Loucy (cell line): ENCODE measurements around the gene VSTM2L.

Experiments
- H2AFZ ChIP-seq: fragments of 200-600 bp; sonication (generic); 2 replicates; pipeline ENCODE4 v1.6.0; 2016; ENCODE audit warnings: antibody characterized with exemption, mild to moderate bottlenecking, low read length, moderate library complexity
- H3F3A ChIP-seq: fragments of 200-600 bp; 2 replicates; pipeline ENCODE4 v1.6.0; 2016; ENCODE audit warnings: antibody characterized with exemption, low read depth, mild to moderate bottlenecking
- H3K27me3 ChIP-seq: fragments of 200-600 bp; sonication (generic); 2 replicates; pipeline ENCODE4 v1.6.1; 2014; ENCODE audit warnings: low read length, mild to moderate bottlenecking; ENCODE audit not compliant: insufficient read depth, poor library complexity, severe bottlenecking
- H3K36me3 ChIP-seq: fragments of 200-600 bp; sonication (generic); 2 replicates; pipeline ENCODE4 v1.6.1; 2016; ENCODE audit warnings: low read length; ENCODE audit not compliant: insufficient read depth
- H3K4me1 ChIP-seq: fragments of 200-600 bp; sonication (generic); 2 replicates; pipeline ENCODE4 v1.5.1; 2014; ENCODE audit warnings: low read length, mild to moderate bottlenecking; ENCODE audit not compliant: insufficient read depth, poor library complexity, severe bottlenecking
- H3K4me2 ChIP-seq: fragments of 200-600 bp; sonication (generic); 2 replicates; pipeline ENCODE4 v1.6.0; 2014; ENCODE audit warnings: antibody characterized with exemption, low read length, low read depth, mild to moderate bottlenecking; ENCODE audit not compliant: poor library complexity, severe bottlenecking
- H3K4me3 ChIP-seq: fragments of 200-600 bp; sonication (generic); 2 replicates; pipeline ENCODE4 v1.5.1; 2014; ENCODE audit warnings: low read length, mild to moderate bottlenecking, mixed read lengths; ENCODE audit not compliant: poor library complexity, severe bottlenecking
- H3K79me2 ChIP-seq: fragments of 200-600 bp; sonication (generic); 2 replicates; pipeline ENCODE4 v1.6.1; 2014; ENCODE audit warnings: low read length; ENCODE audit not compliant: insufficient read depth
- H3K9ac ChIP-seq: fragments of 200-600 bp; sonication (generic); 2 replicates; pipeline ENCODE4 v1.6.0; 2014; ENCODE audit warnings: mild to moderate bottlenecking, low read depth, low read length, moderate library complexity; ENCODE audit not compliant: poor library complexity, severe bottlenecking
- H3K9me2 ChIP-seq: fragments of 200-600 bp; sonication (generic); replicated peaks from 2 replicates; pipeline ENCODE4 v1.6.1; 2016; ENCODE audit warnings: low read depth, low read length, mixed read lengths
- H3K9me3 ChIP-seq: fragments of 200-600 bp; sonication (generic); 2 replicates; pipeline ENCODE4 v1.6.1; 2014; ENCODE audit warnings: mild to moderate bottlenecking, antibody characterized with exemption, low read length, low read depth; ENCODE audit not compliant: insufficient read depth
- H4K20me1 ChIP-seq: fragments of 200-600 bp; sonication (generic); 2 replicates; pipeline ENCODE4 v1.6.0; 2014; ENCODE audit warnings: antibody characterized with exemption, low read length, mild to moderate bottlenecking; ENCODE audit not compliant: insufficient read depth, poor library complexity, severe bottlenecking
- EZH2phosphoT487 ChIP-seq: fragments of 200-600 bp; IDR thresholded peaks from 2 replicates; pipeline ENCODE4 v1.6.1; 2018; ENCODE audit warnings: antibody characterized with exemption, mild to moderate bottlenecking, moderate library complexity, borderline replicate concordance
- TF ChIP-seq, protein P1 (sequence below): fragments of 200-600 bp; sonication (generic); conservative IDR thresholded peaks from 2 replicates; pipeline ENCODE4 v1.5.1; 2014; ENCODE audit warnings: mild to moderate bottlenecking, antibody characterized with exemption, low read length

Gene VSTM2L

DNA sequence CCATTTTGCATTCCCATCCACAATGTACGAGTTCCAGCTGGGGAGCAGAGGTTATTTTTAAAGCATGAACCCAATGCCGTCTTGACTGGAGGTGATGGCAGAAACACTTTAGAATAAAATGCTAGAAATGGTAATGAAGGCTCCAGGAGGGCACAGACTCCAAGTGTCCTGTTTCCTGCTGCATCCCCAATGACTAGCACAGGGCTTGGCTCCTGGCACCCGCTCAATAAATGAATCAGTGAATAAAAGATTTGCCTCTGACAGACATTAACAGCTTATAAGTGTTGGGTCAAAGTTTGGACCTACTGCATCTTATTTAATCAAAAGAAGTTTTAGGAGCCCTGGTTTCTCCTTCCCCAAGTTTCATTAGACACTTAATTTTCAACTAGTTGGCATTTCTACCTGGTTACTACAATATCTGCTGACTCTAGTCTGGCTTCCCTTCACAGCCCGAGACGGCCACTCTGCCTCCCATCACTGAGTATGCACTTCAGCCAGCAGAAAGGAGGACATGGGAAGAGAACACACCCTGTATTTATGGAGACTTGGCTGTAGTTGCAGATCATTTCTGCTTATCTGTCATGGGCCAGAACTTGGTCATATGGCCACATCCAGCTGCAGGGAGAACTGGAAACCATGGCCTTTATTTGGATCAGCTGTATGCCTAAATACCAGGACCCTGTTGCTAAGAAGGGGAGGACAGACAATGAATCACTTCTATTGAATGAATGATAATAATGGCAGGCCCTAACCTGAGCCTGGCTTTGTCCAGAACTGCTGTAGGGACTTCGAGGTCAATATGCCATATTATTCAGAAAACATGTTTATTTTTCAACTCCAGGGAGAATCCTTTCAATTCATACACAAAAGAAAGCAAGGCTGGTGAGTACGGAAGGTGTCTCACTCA, 67.3 kb downstream of the VSTM2L start:
- Histone ChIP-seq H3K4me1 (no peaks in the 10 kb centered on the region), H3K79me2 (no peaks in the 10 kb centered on the region), H3K9ac (no peak overlapping the region), H2AFZ (no peak overlapping the region), H3K9me2 (no peaks in the 10 kb centered on the region), H4K20me1 (no peaks in the 10 kb centered on the region), H3K9me3 (no peaks in the 10 kb centered on the region), H3K36me3 (no peaks in the 10 kb centered on the region), H3F3A (no peaks in the 10 kb centered on the region), H3K4me2 (no peak overlapping the region), H3K4me3 (no peak overlapping the region), H3K27me3 (no peaks in the 10 kb centered on the region)
- TF ChIP-seq, protein P1, sequence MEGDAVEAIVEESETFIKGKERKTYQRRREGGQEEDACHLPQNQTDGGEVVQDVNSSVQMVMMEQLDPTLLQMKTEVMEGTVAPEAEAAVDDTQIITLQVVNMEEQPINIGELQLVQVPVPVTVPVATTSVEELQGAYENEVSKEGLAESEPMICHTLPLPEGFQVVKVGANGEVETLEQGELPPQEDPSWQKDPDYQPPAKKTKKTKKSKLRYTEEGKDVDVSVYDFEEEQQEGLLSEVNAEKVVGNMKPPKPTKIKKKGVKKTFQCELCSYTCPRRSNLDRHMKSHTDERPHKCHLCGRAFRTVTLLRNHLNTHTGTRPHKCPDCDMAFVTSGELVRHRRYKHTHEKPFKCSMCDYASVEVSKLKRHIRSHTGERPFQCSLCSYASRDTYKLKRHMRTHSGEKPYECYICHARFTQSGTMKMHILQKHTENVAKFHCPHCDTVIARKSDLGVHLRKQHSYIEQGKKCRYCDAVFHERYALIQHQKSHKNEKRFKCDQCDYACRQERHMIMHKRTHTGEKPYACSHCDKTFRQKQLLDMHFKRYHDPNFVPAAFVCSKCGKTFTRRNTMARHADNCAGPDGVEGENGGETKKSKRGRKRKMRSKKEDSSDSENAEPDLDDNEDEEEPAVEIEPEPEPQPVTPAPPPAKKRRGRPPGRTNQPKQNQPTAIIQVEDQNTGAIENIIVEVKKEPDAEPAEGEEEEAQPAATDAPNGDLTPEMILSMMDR = no peak
- TF ChIP-seq EZH2phosphoT487 = no peak

DNA sequence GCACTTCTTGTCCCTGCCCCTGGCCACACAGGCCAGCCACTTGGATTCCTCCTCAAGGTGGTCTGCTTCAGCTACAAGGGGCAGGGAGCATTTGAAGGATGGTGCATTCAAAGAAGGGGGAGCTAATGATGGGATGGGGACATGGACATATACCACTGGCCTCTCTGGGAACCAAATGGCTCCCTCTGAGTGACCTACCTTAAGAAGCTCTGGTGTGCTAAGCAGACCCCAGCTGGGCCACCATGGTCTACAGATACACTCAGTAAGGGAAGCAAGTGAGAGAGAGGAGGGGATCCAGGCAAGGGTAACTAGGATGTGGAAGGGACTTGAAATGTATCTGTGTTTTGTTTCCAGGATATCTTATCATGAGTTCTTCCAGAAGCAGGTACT, 67.9 kb downstream of the VSTM2L start:
- no peak overlapping the region for H3K4me3 ChIP-seq

DNA sequence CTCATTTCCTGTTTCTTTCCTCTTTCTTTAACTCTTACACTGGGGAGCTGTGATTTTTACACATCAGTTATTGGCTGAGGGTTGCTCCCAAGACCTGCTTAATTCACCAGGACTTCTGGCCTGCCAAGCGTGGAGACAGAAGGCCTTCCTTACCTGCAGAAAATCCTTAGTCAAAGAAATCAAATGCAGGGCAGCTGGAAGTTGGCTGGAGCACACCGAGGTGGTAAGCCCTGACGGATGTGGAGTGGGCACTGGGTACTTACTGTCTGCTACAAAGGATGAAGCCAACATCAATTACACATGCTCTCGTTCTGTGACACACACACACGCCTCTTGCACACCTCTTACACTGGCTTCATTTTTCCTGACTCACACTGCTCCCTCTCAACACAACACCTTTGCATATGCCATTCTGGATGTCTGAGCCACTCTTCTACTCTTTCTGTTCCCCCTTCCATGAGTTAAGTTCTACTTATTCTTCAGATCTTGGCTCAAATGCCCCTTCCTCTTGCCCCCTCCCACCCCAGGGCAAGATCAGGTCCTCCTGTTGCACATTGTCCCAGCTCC, 68.7 kb downstream of the VSTM2L start:
- no peaks in the 10 kb centered on the region for H3K9me3 ChIP-seq
- no peak overlapping the region for H2AFZ ChIP-seq
- H3K9ac ChIP-seq = no peak overlapping the region
- TF ChIP-seq EZH2phosphoT487 = no peak
- TF ChIP-seq, protein P1 = no peak
- H3K79me2 ChIP-seq = no peaks in the 10 kb centered on the region
- no peaks in the 10 kb centered on the region for H3K4me1 ChIP-seq
- no peaks in the 10 kb centered on the region for H4K20me1 ChIP-seq
- no peaks in the 10 kb centered on the region for H3K27me3 ChIP-seq
- H3K4me3 ChIP-seq = no peak overlapping the region
- no peaks in the 10 kb centered on the region for H3K9me2 ChIP-seq
- H3K4me2 ChIP-seq = no peak overlapping the region
- H3F3A ChIP-seq = no peaks in the 10 kb centered on the region
- no peaks in the 10 kb centered on the region for H3K36me3 ChIP-seq

More for the DNA sequence above, 67.9 kb downstream of the VSTM2L start:
- Histone ChIP-seq H3F3A (no peaks in the 10 kb centered on the region), H4K20me1 (no peaks in the 10 kb centered on the region), H3K36me3 (no peaks in the 10 kb centered on the region), H3K27me3 (no peaks in the 10 kb centered on the region), H3K9me2 (no peaks in the 10 kb centered on the region), H3K4me1 (no peaks in the 10 kb centered on the region), H3K9ac (no peak overlapping the region), H3K9me3 (no peaks in the 10 kb centered on the region), H2AFZ (no peak overlapping the region), H3K79me2 (no peaks in the 10 kb centered on the region), H3K4me2 (no peak overlapping the region)
- no peak for TF ChIP-seq EZH2phosphoT487
- TF ChIP-seq, protein P1 = no peak
